HG03025 (cell line): ENCODE data around the gene PIEZO2.
"Not testable (repeated sequence)": the region's sequence is repeated elsewhere in the genome, so short reads cannot be mapped to it uniquely, and the experiment has no call there.

Experiments
- ATAC-seq: cut with Tn5 transposase; IDR thresholded peaks from one replicate; pipeline ENCODE4 v1.9.1; 2021; ENCODE audit warnings: mild to moderate bottlenecking, moderate library complexity; ENCODE audit not compliant: unreplicated experiment, low FRiP score

The PIEZO2 gene

DNA sequence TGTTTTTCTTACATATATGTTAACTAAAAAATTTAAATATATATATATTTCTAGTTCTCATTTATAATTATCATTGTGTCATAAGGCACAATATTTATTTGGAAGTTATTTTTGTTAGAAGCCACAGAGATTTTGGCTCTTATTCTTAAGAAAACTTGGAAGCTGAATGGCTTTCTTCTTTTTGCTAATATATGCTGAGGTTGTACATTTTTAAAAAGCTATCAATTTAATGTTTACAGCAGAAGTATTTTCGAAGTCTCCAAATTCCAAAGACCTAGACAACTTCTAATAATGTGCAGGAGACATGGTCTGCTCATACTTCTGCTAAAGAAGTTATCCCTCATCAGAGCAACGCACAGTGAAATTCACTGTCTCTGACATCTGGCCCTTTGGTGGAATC is 3.7 kb upstream of the PIEZO2 start:
- no peak for ATAC-seq

- no peak for ATAC-seq
Observed at GRCh38 chr18:11150271-11150615, 874 bp upstream of the PIEZO2 start.

GRCh38 chr18:11148680-11149440 is 509 bp downstream of the PIEZO2 start:
- ATAC-seq, result no peak

- no peak for ATAC-seq
Observed at GRCh38 chr18:11147962-11148679, 1.2 kb downstream of the PIEZO2 start.

GRCh38 chr18:11147371-11147951 is 1.9 kb downstream of the PIEZO2 start:
- ATAC-seq, result no peak

DNA sequence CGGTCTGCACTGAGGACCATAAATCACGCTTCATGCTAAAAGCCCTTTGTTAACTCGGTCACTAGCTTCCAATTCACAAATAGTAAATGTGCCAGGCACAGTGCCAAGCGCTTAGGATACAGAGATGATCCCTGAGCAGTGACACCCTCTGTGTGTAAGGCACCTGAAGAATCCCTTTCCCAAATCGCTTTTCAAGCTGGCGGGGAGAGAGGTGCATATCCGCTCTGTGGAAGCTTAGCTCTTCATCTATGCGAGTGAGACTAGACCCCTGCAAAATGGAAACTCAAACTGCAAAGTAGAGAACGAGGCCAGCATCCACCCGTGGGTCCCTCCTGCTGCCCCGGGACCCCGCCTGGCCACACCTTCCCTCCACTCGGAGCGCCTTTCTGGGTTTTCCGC is 2.4 kb downstream of the PIEZO2 start:
- no peak for ATAC-seq

DNA sequence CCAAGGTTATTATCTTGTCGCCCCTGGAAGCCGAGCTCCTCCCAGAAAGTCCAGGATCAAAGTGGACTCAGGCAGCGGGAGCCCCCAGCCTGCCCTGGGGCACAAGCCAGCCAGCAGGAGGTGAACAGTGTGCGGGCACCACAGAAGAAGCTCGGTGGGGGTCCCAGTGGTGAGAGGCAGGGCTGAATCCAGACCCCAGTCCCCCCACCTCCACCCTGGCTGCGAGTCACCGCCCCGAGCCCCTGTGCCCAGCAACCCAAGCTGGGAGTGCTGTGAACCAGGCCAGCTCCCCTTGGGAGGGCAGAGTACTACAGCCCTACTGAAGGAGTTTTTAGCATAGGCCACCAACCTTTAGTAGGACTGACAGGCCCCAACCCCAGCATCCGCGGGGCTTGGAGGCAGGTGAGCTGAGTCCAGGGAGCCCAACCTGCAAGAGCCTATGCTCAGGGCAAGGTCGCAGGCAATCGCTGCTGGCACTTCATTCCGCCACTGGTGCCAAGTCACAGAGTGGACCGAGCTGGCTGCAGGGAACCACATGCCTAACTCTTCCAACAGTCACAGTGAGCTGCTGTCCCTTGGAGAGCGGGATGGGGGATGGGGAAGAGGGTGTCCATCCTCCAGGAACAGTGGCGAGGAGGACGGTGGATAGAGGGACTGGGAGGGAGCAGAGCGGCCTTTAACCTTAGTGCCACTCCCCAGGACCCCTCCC is 3.0 kb downstream of the PIEZO2 start:
- no peak for ATAC-seq

DNA sequence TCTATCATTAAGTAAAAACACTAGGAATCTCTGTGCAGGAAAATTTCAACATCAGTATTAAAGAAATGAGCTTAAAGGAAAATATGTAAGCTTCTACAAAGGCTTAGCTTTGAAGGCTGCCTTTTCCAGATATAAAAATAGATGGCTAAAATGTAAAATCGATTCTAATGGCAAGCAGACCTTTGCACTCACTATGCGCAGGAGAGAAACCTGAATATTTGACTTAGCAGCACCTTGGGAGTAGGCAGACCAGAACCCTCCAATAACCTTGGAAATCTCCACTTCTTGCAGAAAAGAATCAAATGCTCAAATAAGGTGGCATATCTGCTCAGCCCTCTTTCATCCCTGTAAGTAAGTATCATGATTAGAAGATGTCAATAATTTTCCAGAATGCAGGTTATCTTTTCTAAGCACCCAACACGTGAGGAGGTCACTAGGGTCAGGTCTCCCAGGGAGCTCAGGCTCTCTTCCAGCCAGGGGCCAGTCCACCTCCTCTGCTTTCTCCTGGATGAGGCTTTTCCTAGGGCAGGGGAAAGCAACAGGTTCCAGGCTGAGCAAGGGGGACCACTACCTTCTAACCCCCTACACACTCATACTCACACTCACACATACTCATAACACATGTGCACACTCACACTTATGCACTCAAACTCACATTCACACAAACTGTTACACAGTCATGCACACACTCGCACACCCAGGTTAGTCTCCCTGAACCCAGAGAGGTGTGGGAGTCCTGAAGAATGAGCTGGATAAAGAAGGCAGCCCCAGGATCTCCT is 3.8 kb downstream of the PIEZO2 start:
- no peak for ATAC-seq

- no peak for ATAC-seq
Observed at GRCh38 chr18:11137400-11137799, 12.0 kb downstream of the PIEZO2 start.

- no peak for ATAC-seq
Observed at GRCh38 chr18:11136241-11136640, 13.1 kb downstream of the PIEZO2 start.

GRCh38 chr18:11134940-11135339 is 14.4 kb downstream of the PIEZO2 start:
- ATAC-seq, result no peak

DNA sequence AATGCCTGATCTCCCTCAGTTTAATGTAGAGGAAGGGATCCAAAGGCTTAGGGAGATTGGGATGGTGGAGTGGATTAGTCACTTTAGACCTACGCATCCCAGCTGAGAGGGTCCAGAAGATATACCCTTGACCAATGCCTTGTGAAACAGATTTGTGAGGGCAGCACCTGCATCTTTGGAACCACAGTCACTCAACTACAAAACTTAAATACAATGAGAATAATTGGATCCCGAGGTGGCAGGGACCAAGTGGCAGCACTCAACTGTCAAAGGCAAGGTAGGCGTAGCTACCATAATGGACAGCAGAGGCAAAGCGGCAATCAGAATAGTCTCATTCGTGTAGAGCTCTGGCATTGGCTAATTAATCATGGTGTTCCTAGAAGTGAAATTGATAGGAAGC is 20.3 kb downstream of the PIEZO2 start:
- ATAC-seq, result not testable (repeated sequence)

- ATAC-seq, result no peak
Observed at GRCh38 chr18:11125492-11126315, 23.7 kb downstream of the PIEZO2 start.

DNA sequence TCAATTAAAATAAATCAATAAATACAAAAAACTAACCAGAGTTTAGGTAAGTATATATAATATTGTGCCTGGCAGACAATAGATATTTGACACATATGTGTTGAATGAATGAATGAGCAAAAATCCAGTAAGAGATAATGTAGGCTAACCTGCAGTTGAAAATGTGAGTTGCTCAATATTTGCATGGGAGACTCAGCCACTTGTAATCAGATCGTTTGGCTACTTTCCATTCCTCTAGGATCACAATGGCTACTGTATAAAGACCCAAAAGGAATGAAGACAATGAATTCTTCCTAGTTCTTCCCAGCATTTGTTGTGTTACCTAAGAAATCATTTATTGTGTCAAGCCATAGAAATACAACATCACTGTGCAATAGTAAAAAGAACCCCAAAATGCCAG is 25.3 kb downstream of the PIEZO2 start:
- ATAC-seq, result no peak

- no peak for ATAC-seq
Observed at GRCh38 chr18:11121443-11121849, 27.9 kb downstream of the PIEZO2 start.

DNA sequence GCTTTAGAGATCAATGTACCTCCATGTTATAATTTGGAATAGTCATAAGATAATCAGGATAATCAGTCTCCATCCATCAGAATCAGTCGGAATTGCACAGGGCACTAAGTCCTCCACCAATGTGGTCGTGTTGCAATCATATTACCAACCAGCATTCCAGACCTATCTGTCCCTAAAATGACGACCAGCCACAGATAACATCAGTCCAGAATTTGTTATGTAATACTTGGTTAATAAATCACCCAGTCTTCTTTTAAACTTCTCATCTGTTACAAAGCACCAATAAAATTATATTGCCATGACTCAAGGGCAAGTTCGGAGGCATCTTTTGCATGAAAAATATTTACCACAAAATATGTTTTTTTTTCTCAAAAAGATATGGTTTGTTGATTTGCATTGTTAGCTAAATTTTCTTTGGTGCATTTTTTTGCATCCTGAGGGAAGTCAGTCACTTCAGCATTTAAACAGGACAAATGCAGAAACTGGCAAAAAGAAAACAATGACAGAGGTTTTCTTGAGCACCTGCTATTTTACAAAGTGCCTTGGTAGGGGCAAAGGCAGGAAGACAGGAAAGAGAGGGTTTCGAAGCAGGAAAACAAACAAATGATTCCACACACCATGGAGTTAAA is 29.3 kb downstream of the PIEZO2 start:
- no peak for ATAC-seq

DNA sequence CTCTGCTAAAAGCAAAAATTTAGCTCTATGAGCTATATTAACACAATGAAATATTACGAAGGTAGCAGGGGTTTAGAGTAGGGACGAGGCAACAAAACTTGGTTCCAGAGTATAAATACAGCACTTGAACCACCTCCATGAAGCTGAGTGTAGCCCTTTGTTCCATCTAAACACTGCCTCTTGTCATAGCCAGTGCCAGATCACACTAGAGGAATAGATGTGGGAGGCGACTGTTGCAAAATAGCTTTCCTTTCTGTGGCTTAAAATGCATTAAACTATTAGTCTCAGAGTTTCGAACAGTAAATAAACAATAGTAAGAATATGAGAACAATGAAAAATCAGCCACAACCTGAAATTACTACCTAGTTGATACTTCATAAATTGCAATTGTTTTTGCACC is 29.8 kb downstream of the PIEZO2 start:
- ATAC-seq, result no peak

DNA sequence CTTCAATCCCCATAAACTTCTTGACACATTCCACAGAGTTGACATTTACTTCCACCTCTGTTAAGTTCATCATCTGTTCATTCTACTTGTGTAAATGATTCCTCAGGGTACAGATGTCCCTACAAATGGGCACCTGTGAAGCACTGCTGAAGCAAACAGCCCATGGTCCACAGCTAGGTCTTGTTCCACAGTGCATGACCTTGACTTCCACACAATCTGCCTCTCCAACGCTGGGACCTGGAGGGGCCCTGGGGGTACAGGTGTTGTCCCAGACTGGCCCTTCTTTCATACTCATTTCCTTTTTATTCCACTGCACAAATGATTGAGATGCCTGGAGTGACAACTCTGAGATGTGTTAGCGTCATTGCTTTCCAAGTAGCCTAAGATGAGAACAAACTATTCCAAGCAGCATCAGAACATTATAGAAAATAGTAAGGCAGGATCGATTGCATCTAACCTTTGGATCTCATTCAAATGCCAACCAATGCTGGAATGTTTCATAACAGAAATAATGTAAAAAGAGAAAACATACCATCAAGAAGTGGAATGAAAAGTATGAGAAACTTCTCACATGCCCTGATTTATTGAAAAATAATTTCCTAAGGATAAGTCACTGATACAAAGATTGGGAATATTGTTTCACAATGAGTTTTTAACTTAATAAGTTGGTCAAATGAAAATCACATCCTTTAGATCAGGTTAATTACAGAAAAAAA is 31.2 kb downstream of the PIEZO2 start:
- ATAC-seq, result no peak

DNA sequence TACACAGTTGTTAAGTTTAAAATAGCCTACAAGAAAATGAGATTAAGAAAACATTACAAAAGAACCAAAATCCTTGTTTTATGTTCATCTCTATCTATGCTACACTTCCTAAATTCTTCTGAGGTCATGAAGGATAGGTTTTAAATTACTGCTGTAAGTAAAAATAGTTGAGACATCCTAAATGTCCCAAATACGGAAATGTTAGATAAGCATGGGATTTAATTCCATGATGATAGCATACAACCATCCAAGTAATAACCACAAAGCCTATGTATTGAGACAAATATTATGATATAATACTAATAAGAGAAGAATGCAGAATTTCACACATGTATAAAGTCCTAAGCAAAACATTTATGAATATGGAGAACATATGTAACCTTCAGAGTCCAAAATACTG is 34.1 kb downstream of the PIEZO2 start:
- ATAC-seq, result no peak
